HCT116 (cell line): Measurements from ENCODE around the gene CLSTN1. TPM values are rescaled to one million over a fixed set of nuclear protein-coding genes. Genes with fewer than 3 reads are reported as not detected.

Experiments
- ATAC-seq: fragments of 200-7000 bp; cut with Tn5 transposase; 2 replicates; pipeline ENCODE4 v1.9.1; 2020; ENCODE audit warnings: mild to moderate bottlenecking, moderate library complexity
- BruUV-seq: library from RNA; stranded (reverse); fragments of 400-500 nt; replicated peaks from 2 replicates; lab custom pipeline; 2021; lab: Mats Ljungman, UMichigan
- CTCF ChIA-PET: fragments of 300-600 bp; sonication (Branson Sonifier 250); formaldehyde crosslinking; loops from one replicate; lab custom pipeline; 2021; ENCODE audit warnings: antibody characterized with exemption; lab: Charles Lee
- POLR2A ChIA-PET: fragments of 300-600, 350-600 bp; sonication (Branson Sonifier 250); formaldehyde crosslinking; loops from one replicate; lab custom pipeline; 2021; ENCODE audit warnings: antibody characterized with exemption; lab: Charles Lee
- RAD21 ChIA-PET, 2 experiments: fragments of 300-600 bp; sonication (Branson Sonifier 250); formaldehyde crosslinking; loops; one replicate each; lab custom pipeline; 2023; ENCODE audit warnings: low total read pairs in 2 of 2; ENCODE audit not compliant: uncharacterized antibody in 2 of 2, unreplicated experiment in 2 of 2, low non-redundant PET in 1 of 2; lab: Charles Lee
- DNase-seq: peaks from one replicate; pipeline ENCODE4 v3.0.0-alpha.2; 2010; ENCODE audit warnings: low read depth, low spot score
- H2AFZ ChIP-seq: fragments of 200-600 bp; shearing (Covaris generic), sonication (generic); 2 replicates; pipeline ENCODE4 v1.6.1; 2017; ENCODE audit warnings: low read depth, mixed run types, mixed read lengths, antibody characterized with exemption, low read length; ENCODE audit not compliant: poor library complexity, severe bottlenecking
- H3K27ac ChIP-seq: 2 replicates; pipeline ENCODE4 v1.5.1; 2012; ENCODE audit warnings: low read depth, low read length
- H3K27me3 ChIP-seq: fragments of 200-600 bp; sonication (generic); 2 replicates; pipeline ENCODE4 v1.6.1; 2016; ENCODE audit warnings: mixed run types, low read length, mixed read lengths; ENCODE audit not compliant: insufficient read depth
- H3K36me3 ChIP-seq, 2 experiments: fragments of 200-500 bp in 1 of 2; fragments of 200-600 bp in 1 of 2; sonication (Bioruptor generic) in 1 of 2; sonication (generic) in 1 of 2; 2 replicates each; pipeline versions ENCODE4 v1.5.1 to v1.6.1; 2014 to 2016; ENCODE audit warnings: low read length in 2 of 2, inconsistent platforms in 1 of 2, mixed read lengths in 1 of 2, mixed run types in 1 of 2; ENCODE audit not compliant: insufficient read depth in 2 of 2, control insufficient read depth in 1 of 2
- H3K4me1 ChIP-seq, 2 experiments: fragments of 200-600 bp in 1 of 2; sonication (generic) in 1 of 2; 2 replicates each; pipeline versions ENCODE4 v1.5.1 to v1.6.1; 2012 to 2017; ENCODE audit warnings: low read length in 2 of 2, inconsistent platforms in 1 of 2, mild to moderate bottlenecking in 1 of 2, mixed read lengths in 1 of 2, mixed run types in 1 of 2, moderate library complexity in 1 of 2; ENCODE audit not compliant: insufficient read depth in 2 of 2, control insufficient read depth in 1 of 2
- H3K4me2 ChIP-seq: fragments of 200-600 bp; sonication (generic); 2 replicates; pipeline ENCODE4 v1.6.1; 2017; ENCODE audit warnings: mixed run types, low read length, mixed read lengths
- H3K4me3 ChIP-seq, 2 experiments: fragments of 200-600 bp in 1 of 2; sonication (generic) in 1 of 2; replicated peaks in 1 of 2; 2 replicates each; pipeline ENCODE4 v1.5.1; 2011 to 2016; ENCODE audit warnings: low read length in 2 of 2, control low read depth in 1 of 2, low read depth in 1 of 2, mild to moderate bottlenecking in 1 of 2, mixed read lengths in 1 of 2, mixed run types in 1 of 2
- H3K79me2 ChIP-seq: fragments of 200-600 bp; sonication (generic); 2 replicates; pipeline ENCODE4 v1.6.1; 2017; ENCODE audit warnings: mild to moderate bottlenecking, mixed run types, low read length, moderate library complexity, mixed read lengths; ENCODE audit not compliant: insufficient read depth
- H3K9ac ChIP-seq: fragments of 200-600 bp; sonication (generic); 2 replicates; pipeline ENCODE4 v1.6.1; 2016; ENCODE audit warnings: low read length, mixed read lengths
- H3K9me2 ChIP-seq: fragments of 200-600 bp; sonication (generic), shearing (Covaris generic); 2 replicates; pipeline ENCODE4 v1.6.1; 2017; ENCODE audit warnings: mixed run types, mild to moderate bottlenecking, moderate library complexity; ENCODE audit not compliant: insufficient read depth
- H3K9me3 ChIP-seq, 2 experiments: fragments of 200-500 bp in 1 of 2; fragments of 200-600 bp in 1 of 2; sonication (Bioruptor generic) in 1 of 2; sonication (generic) in 1 of 2; 2 replicates each; pipeline ENCODE4 v1.6.1; 2014 to 2017; ENCODE audit warnings: low read length in 2 of 2, mixed read lengths in 2 of 2, inconsistent platforms in 1 of 2, low read depth in 1 of 2, mild to moderate bottlenecking in 1 of 2, mixed run types in 1 of 2, moderate library complexity in 1 of 2; ENCODE audit not compliant: control insufficient read depth in 1 of 2, insufficient read depth in 1 of 2
- H4K20me1 ChIP-seq: fragments of 200-600 bp; sonication (generic), shearing (Covaris generic); 2 replicates; pipeline ENCODE4 v1.6.1; 2017; ENCODE audit warnings: mixed run types, mild to moderate bottlenecking, moderate library complexity; ENCODE audit not compliant: insufficient read depth
- ATF3 ChIP-seq: IDR thresholded peaks from 2 replicates; pipeline ENCODE4 v1.6.1; 2012
- CBX3 ChIP-seq: IDR thresholded peaks from 2 replicates; pipeline ENCODE4 v1.6.1; 2012; ENCODE audit warnings: low read depth
- CTCF ChIP-seq, 3 experiments: fragments of 200-600 bp in 1 of 3; sonication (generic) in 1 of 3; IDR thresholded peaks in 2 of 3; conservative IDR thresholded peaks in 1 of 3; 2 replicates each; pipeline ENCODE4 v1.5.1; 2012 to 2017; ENCODE audit warnings: low read depth in 2 of 3, low read length in 2 of 3, antibody characterized with exemption in 1 of 3, borderline replicate concordance in 1 of 3, control low read depth in 1 of 3, mild to moderate bottlenecking in 1 of 3, mixed read lengths in 1 of 3, mixed run types in 1 of 3, moderate library complexity in 1 of 3; ENCODE audit not compliant: insufficient read depth in 1 of 3
- EGR1 ChIP-seq: IDR thresholded peaks from 2 replicates; pipeline ENCODE4 v1.6.1; 2012; ENCODE audit warnings: low read depth
- ELF1 ChIP-seq: IDR thresholded peaks from 2 replicates; pipeline ENCODE4 v1.6.1; 2012; ENCODE audit warnings: low read depth, borderline replicate concordance
- EZH2phosphoT487 ChIP-seq: fragments of 200-600 bp; IDR thresholded peaks from 2 replicates; pipeline ENCODE4 v1.6.1; 2018; ENCODE audit warnings: antibody characterized with exemption, borderline replicate concordance
- JUND ChIP-seq: IDR thresholded peaks from 2 replicates; pipeline ENCODE4 v1.6.1; 2012
- POLR2A ChIP-seq: IDR thresholded peaks from 2 replicates; pipeline ENCODE4 v1.7.0; 2011; ENCODE audit warnings: borderline replicate concordance; ENCODE audit not compliant: insufficient read depth, insufficient read length; ENCODE audit errors: extremely low read depth
- POLR2AphosphoS5 ChIP-seq: IDR thresholded peaks from 2 replicates; pipeline ENCODE4 v1.6.1; 2011; ENCODE audit warnings: mild to moderate bottlenecking, low read depth, low read length, moderate library complexity
- RAD21 ChIP-seq: IDR thresholded peaks from 2 replicates; pipeline ENCODE4 v1.6.1; 2012; ENCODE audit warnings: low read depth, mild to moderate bottlenecking
- REST ChIP-seq: IDR thresholded peaks from 2 replicates; pipeline ENCODE4 v1.6.1; 2012; ENCODE audit warnings: low read depth
- SIN3A ChIP-seq: IDR thresholded peaks from 2 replicates; pipeline ENCODE4 v1.6.1; 2012; ENCODE audit warnings: low read depth
- SP1 ChIP-seq: IDR thresholded peaks from 2 replicates; pipeline ENCODE4 v1.6.1; 2012; ENCODE audit warnings: low read depth
- SRF ChIP-seq: IDR thresholded peaks from 2 replicates; pipeline ENCODE4 v1.6.1; 2012; ENCODE audit warnings: low read depth
- TCF7L2 ChIP-seq: IDR thresholded peaks from 2 replicates; pipeline ENCODE4 v1.7.0; 2011; ENCODE audit warnings: borderline replicate concordance, inconsistent platforms; ENCODE audit not compliant: insufficient read depth, insufficient read length; ENCODE audit errors: extremely low read depth
- YY1 ChIP-seq: IDR thresholded peaks from 2 replicates; pipeline ENCODE4 v1.6.1; 2011; ENCODE audit warnings: low read length, low read depth, moderate library complexity, mild to moderate bottlenecking; ENCODE audit not compliant: insufficient replicate concordance; ENCODE audit errors: extremely low read depth
- ZFX ChIP-seq: fragments of 450-650 bp; IDR thresholded peaks from 2 replicates; pipeline ENCODE4 v1.6.1; 2017
- intact Hi-C: fragments of 100-400 bp; cut with micrococcal nuclease; formaldehyde crosslinking; loops from 2 replicates; pipeline ENCODE4 v1.10.0; 2022
- total RNA-seq: library from RNA; stranded (reverse); gene quantifications from one replicate; pipeline ENCODE4 v1.2.1, GENCODE V29; 2021; ENCODE audit not compliant: unreplicated experiment

CLSTN1 gene
- total RNA-seq, 1 experiment from 2014 or later: 113 TPM

- TF ChIP-seq REST (no peak), JUND (no peak)
Measured at GRCh38 chr1:9866836-9867235, 43.1 kb upstream of the CLSTN1 start (continued).

- no peak for ATAC-seq
- Histone ChIP-seq H4K20me1 (no peaks in the 10 kb centered on the region), H3K79me2 (no peaks in the 10 kb centered on the region), H3K4me1 (no peaks in the 10 kb centered on the region), H3K27me3 (no peaks in the 10 kb centered on the region), H3K9me2 (no peaks in the 10 kb centered on the region), H3K9me3 (no peaks in the 10 kb centered on the region), H3K4me2 (no peak overlapping the region), H3K4me3 (no peak overlapping the region), H3K27ac (no peak overlapping the region), H3K9ac (no peak overlapping the region), H2AFZ (no peak overlapping the region), H3K36me3 (no peaks in the 10 kb centered on the region)
- intact Hi-C loops: loop anchor here (2.0 to 5.0 kb wide), 3 partner anchors 38 to 239 kb away; no protein-coding TSS in a partner anchor
- CTCF ChIA-PET: interaction anchor here (1.4 kb wide), 1 partner anchor 81 kb away, joined by 5 read pairs; no protein-coding TSS in a partner anchor
- POLR2A ChIA-PET: no interaction called here
- BruUV-seq: no TSS peak
- DNase-seq: no peak
- RAD21 ChIA-PET: no interaction called here
- TF ChIP-seq REST: no peak
- no peak for TF ChIP-seq EZH2phosphoT487
- TF ChIP-seq ATF3: no peak
- TF ChIP-seq ZFX: no peak
- TF ChIP-seq POLR2A: no peak
- TF ChIP-seq YY1: no peak
- TF ChIP-seq CTCF (IDR thresholded peaks at IDR 0.05 in 2 of 3, conservative IDR thresholded peaks at IDR 0.05 in 1 of 3; ENCODE audit: borderline replicate concordance in 1 of 3, insufficient read depth in 1 of 3, low read depth in 2 of 3, low read length in 2 of 3): no peak
- no peak for TF ChIP-seq POLR2AphosphoS5
- no peak for TF ChIP-seq EGR1
- TF ChIP-seq RAD21: no peak
- TF ChIP-seq SIN3A: no peak
- TF ChIP-seq ELF1: no peak
- no peak for TF ChIP-seq SRF
- no peak for TF ChIP-seq TCF7L2
- no peak for TF ChIP-seq CBX3
- no peak for TF ChIP-seq SP1
Measured at GRCh38 chr1:9865724-9866123, 42.0 kb upstream of the CLSTN1 start.
